GM21367 (cell line): Measurements from ENCODE around the gene RHOV.

Experiments used
- ATAC-seq: cut with Tn5 transposase; IDR thresholded peaks from one replicate; pipeline ENCODE4 v1.9.1; 2021; ENCODE audit not compliant: unreplicated experiment

The RHOV gene

GRCh38 chr15:40904552-40905201, 30.6 kb upstream of the RHOV start:
- ATAC-seq: no peak

DNA sequence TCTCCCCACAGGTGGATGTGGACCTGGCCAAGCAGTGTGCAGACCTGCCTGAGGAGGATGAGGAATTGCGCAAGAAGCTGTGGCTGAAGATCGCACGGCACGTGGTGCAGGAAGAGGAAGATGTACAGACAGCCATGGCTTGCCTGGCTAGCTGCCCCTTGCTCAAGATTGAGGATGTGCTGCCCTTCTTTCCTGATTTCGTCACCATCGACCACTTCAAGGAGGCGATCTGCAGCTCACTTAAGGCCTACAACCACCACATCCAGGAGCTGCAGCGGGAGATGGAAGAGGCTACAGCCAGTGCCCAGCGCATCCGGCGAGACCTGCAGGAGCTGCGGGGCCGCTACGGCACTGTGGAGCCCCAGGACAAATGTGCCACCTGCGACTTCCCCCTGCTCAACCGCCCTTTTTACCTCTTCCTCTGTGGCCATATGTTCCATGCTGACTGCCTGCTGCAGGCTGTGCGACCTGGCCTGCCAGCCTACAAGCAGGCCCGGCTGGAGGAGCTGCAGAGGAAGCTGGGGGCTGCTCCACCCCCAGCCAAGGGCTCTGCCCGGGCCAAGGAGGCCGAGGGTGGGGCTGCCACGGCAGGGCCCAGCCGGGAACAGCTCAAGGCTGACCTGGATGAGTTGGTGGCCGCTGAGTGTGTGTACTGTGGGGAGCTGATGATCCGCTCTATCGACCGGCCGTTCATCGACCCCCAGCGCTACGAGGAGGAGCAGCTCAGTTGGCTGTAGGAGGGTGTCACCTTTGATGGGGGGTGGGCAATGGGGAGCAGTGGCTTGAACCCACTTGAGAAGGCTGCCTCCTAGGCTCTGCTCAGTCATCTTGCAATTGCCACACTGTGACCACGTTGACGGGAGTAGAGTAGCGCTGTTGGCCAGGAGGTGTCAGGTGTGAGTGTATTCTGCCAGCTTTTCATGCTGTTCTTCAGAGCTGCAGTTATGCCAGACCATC, 28.8 kb upstream of the RHOV start:
- ATAC-seq: no peak

DNA sequence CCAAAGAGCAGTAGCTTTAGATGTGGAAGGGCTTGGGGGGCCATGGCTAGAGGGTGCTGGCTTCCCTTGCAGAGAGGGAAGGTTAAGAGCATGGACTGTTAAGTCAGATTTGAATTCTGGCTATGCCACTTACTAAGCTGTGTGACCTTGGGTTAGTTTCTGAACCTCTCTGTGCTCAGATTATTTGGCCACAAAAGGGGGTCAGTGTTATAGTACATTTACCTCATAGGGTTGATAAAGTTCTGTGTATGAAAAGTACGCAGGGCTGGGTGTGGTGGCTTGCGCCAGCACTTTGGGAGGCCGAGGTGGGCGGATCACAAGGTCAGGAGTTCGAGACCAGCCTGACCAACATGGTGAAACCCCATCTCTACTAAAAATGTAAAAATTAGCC, 27.0 kb upstream of the RHOV start:
- ATAC-seq: no peak

DNA sequence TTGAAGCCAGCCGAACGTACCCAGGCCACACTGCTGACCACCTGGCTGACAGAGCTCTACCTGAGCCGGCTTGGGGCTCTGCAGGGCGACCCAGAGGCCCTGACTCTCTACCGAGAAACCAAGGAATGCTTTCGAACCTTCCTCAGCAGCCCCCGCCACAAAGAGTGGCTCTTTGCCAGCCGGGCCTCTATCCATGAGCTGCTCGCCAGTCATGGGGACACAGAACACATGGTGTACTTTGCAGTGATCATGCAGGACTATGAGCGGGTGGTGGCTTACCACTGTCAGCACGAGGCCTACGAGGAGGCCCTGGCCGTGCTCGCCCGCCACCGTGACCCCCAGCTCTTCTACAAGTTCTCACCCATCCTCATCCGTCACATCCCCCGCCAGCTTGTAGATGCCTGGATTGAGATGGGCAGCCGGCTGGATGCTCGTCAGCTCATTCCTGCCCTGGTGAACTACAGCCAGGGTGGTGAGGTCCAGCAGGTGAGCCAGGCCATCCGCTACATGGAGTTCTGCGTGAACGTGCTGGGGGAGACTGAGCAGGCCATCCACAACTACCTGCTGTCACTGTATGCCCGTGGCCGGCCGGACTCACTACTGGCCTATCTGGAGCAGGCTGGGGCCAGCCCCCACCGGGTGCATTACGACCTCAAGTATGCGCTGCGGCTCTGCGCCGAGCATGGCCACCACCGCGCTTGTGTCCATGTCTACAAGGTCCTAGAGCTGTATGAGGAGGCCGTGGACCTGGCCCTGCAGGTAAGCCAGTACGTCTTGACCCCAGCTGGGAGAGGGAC, 26.4 kb upstream of the RHOV start:
- no peak for ATAC-seq

DNA sequence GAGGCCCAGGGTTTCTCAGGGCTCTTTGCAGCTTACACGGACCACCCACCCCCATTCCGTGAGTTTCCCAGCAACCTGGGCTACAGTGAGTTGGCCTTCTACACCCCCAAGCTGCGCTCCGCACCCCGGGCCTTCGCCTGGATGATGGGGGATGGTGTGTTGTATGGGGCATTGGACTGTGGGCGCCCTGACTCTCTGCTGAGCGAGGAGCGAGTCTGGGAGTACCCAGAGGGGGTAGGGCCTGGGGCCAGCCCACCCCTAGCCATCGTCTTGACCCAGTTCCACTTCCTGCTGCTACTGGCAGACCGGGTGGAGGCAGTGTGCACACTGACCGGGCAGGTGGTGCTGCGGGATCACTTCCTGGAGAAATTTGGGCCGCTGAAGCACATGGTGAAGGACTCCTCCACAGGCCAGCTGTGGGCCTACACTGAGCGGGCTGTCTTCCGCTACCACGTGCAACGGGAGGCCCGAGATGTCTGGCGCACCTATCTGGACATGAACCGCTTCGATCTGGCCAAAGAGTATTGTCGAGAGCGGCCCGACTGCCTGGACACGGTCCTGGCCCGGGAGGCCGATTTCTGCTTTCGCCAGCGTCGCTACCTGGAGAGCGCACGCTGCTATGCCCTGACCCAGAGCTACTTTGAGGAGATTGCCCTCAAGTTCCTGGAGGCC, 25.6 kb upstream of the RHOV start:
- no peak for ATAC-seq

DNA sequence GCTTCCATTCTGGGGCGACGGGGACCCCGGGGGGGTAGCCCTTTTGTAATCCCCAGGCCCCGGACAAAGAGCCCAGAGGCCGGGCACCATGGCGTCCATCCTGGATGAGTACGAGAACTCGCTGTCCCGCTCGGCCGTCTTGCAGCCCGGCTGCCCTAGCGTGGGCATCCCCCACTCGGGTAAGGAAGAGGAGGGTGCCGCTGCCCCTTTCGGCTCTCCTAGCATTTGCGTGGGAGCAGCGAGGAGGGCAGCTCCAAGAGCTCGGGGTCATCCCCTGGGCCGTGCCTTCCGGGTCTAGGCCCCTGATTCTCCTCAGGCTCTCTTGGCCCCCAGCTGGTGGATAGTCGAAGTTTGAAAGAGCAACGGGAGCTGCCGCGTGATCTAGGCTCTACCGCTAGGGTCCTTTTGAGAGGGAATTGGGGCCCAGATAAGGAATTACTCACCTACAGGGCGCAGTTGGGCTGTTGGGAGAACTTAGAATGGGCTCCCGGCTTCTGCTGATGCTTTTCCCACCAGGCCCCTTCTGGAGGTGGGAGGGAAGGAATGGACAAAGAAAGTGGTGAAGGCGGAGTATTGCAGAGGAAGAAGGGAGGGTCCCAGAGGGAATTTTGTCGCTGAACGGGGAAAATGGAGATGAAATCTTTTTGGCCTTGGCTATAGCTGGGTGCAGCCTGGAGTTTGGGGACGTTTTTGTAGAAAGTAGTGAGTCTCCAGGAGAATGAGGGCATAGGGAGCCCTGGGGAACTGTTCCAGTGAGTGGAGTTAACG, 20.8 kb upstream of the RHOV start:
- no peak for ATAC-seq

DNA sequence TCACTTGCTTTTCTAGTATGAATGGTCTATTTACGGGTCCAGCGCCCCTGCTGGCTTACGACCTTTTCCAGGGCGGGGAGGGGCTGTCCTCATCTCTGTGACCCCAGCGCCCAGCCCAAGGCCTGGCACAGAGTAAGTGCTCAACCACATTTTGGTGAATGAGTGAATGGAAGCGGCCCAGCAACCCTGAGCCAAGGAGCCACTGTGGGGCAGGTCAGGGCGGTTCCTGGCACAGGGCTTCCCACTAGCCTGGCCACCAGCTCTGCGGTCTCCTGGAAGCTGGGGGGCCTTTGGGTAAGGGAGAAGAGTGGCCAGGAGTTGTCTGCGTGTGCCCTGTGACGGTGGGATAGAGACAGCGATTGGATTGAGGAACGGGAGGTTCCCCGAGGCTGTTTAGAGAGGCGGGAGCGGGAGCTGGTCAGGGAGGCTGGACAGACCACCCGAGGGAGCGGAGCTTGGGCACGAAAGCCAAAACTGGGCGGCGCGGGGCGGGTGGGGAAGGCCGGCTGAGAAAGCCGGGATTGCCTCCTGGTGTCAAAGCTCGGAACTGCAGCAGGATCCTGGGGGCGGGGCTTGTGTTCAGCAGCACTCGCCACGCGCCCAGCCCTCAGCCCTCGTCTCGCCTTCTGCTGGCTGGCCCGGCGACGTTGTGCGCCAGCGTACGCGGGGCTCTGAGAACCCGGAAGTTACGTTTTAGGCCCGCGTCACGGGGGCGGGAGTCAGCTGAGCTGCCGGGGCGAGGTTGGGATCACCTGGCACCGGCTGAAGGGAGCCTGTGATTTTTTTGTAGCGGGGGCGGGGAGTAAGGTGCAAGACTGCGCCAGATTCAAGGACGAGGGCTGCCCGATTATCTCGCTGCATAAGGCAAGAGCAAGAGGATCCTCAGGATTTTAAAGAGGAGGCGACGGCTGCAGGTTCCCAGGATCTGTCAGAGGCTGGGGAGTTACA, 20.0 kb upstream of the RHOV start, which contains the start of gene VPS18:
Gene VPS18, plus strand, starts transcription at position 718 of the 948 bp plus-strand sequence. CDS start 319 bp downstream, outside the sequence.
- peak; percentile 62 for ATAC-seq

DNA sequence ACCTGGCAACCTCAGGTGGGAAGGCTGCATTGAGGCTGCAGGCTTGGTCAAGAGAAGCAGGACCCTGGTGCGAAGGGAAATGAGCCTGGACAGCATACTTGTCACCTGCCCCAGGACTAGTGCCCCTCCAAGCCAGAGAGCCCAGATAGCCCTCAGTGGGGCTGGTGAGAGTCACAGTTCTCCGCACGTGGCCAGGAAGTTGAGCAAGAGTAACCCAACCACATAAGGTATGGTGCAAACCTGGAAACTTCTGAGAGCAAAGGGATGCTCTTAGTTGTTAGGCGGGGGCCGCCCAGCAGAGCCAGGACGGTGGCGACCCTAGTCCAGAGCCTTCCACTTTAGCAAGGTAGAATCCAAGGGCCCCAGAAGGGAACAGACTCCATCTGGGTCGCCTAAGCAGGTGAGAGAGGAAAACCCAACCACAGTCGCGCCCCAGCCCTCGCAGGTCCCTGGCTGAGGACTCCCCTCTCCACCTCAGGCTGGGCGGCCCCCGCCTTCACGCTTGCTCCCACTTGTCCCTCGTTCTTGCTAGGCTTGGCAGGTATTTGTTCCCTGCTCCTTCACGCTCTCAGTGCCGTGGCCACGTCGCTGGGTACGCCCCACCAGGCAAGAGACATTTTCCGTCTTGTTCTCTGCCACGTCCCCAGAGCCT, 19.1 kb upstream of the RHOV start:
- no peak for ATAC-seq

DNA sequence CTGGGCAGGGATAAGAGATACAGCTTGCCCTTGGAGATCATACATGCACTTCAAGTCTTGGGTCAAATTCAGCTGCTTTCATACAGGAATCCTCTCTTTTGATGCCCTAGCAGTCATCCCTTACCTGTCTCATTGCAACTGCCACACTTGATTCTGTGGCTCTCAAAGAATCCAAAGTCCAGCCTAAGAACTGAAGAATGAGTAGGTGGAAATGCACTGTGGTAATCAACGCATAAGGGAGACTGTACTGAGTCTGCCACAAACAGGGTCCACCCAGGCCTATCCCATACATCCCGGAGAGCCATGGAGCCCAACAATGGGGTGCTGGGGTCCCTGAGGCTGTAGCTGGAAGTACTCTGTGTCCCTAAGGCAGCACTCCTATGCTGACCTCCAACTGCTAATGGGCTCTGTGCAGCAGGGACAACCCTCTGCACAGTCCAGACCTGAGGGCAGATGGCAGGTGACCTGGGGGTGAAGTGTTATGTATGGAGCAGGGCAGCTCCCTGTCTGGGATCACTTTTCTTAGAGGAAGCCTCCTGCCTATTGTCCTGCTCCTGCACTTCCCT, 18.5 kb upstream of the RHOV start:
- ATAC-seq: no peak

DNA sequence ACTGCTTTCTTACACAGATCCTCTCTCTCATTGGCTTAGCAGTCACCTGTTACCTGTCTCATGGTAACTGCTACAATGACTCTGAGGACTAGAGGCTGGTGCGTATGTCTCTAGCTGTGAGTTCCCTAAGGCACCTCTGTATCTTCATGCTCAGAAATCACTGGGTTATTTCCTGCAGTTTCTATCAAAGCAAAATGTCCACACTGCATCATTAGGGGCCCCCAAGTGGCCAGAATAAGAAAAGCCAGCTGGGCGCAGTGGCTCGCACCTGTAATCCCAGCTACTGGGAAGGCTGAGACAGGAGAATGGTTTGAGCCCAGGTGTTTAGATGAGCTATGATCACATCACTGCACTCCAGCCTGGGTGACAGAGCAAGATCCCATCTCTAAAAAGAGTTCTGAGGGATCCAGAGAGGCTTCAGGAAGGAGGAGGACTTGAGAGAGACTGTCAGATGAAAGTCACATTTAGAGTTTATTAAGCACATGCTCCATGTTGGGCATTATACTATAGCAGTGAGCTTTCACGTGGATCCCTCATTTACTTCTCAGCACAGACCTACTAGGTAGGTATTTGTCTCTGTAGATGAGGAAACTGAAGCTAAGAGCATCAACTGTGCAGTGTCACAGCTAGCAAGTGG, 17.9 kb upstream of the RHOV start:
- no peak for ATAC-seq

DNA sequence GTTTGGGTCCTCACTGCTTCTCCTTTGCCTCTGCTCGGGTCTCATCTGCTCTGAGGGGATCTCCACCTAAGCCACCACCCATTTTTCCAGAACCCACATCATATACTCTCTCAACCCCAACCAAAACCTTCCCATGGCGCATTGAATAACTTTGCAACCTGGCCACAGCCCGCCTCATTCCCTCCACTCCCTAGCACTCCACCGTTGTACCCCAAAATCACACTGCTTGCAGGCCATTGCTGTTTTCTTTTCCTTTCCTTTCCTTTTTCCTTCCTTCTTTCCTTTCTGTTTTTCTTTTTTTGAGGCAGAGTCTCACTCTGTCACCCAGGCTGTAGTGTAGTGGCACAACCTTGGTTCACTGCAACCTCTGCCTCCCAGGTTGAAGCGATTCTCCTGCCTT, 17.1 kb upstream of the RHOV start:
- ATAC-seq: no peak

- ATAC-seq: no peak
Measured at GRCh38 chr15:40889112-40889511, 15.1 kb upstream of the RHOV start.

DNA sequence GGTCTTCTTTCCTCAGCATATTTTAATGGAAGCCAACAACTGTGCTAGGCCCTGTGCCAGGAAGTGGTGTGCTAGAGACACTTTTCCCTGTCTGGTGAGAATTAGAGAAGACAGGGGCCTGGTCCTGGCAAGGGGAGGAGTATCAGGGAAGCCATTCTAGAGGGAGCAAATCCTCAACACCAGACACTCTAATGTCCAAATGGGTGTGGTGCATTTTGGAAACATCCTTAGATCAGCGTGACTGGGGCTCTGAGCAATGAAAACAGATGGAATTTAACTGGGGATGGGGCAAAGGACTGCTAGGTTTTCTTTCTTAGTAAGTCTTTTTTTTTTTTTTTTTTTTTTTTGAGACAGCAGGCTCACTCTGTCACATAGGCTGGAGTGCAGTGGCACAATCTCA, 12.6 kb upstream of the RHOV start:
- no peak for ATAC-seq

DNA sequence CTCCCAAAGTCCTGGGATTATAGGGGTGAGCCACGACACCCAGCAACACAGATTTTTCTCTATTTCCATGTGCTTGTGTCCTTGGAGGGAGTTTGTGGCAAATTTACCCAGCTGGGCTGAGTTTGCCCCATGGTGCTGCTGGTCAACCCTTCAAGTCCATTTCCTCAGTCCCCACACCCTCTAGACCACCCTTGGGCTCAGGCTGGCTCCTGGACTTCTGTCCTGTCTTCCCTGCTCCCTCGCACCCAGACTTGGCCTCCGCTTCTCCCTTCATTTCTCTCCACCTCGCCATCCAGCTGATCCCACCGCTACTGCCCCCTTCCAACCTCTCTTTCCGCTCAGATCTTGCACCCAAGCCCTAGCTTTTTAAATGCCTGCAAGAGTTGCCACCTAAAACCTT, 7.3 kb upstream of the RHOV start:
- ATAC-seq: no peak

DNA sequence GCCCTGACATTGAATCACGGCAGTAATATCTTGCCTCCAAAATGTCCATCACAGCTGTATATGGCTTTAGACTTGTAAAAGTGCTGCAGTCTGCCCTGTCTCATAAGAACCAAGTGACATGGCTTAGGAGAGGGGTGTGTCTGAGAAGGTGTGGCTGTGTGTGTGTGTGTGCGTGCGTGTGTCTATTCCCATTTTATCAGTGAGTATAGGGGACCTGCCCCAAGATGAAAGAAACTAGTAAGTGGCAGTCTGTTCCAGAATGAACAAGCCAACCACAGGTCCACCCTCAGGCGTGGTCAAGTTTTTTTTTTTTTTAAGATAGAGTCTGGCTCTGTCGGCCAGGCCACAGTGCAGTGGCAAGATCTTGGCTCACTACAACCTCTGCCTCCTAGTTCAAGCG, 5.6 kb upstream of the RHOV start:
- no peak for ATAC-seq

GRCh38 chr15:40878785-40879184, 4.8 kb upstream of the RHOV start:
- no peak for ATAC-seq

GRCh38 chr15:40877694-40878093, 3.7 kb upstream of the RHOV start:
- ATAC-seq: no peak
